IPS DF 6.9 (cell line): ENCODE results near the gene BEND7.

ENCODE experiments used
- DNase-seq: peaks from one replicate; pipeline ENCODE4 v3.0.0-alpha.2; 2013; ENCODE audit warnings: low read depth, low spot score
- H3K27ac ChIP-seq: one replicate; pipeline ENCODE4 v1.5.1; 2013; ENCODE audit warnings: low read length, control low read depth
- H3K27me3 ChIP-seq: 2 replicates; pipeline ENCODE4 v1.6.1; 2013; ENCODE audit warnings: mild to moderate bottlenecking, low read length; ENCODE audit not compliant: control insufficient read depth, insufficient read depth
- H3K36me3 ChIP-seq: 2 replicates; pipeline ENCODE4 v1.6.1; 2013; ENCODE audit warnings: low read length; ENCODE audit not compliant: control insufficient read depth, insufficient read depth
- H3K4me1 ChIP-seq: 2 replicates; pipeline ENCODE4 v1.6.1; 2013; ENCODE audit warnings: low read length; ENCODE audit not compliant: control insufficient read depth, insufficient read depth
- H3K4me3 ChIP-seq: 2 replicates; pipeline ENCODE4 v1.5.1; 2013; ENCODE audit warnings: mild to moderate bottlenecking, low read length
- H3K9me3 ChIP-seq: 2 replicates; pipeline ENCODE4 v1.6.1; 2013; ENCODE audit warnings: low read length, inconsistent platforms; ENCODE audit not compliant: control insufficient read depth, insufficient read depth
- WGBS: extraction: QIAGEN DNeasy Blood & Tissue Kit; methylation state at CpG from one replicate; pipeline ENCODE4 v1.1.7; 2013; ENCODE audit warnings: mixed read lengths, missing lambda C conversion rate; ENCODE audit not compliant: insufficient read length, insufficient coverage; 5-methylcytosine and 5-hydroxymethylcytosine counted together

BEND7 gene

GRCh38 chr10:13521026-13521425 lies 7.8 kb downstream of the BEND7 start:
- Histone ChIP-seq H3K27ac (no peak overlapping the region), H3K4me3 (no peak overlapping the region), H3K36me3 (no peaks in the 10 kb centered on the region), H3K9me3 (no peaks in the 10 kb centered on the region), H3K4me1 (peaks cover 2% of the 10 kb centered on the region; the same call in 1 of the 2 replicates), H3K27me3 (no peaks in the 10 kb centered on the region; the same call in 1 of the 2 replicates)
- DNase-seq = no peak
- no CpG with 5 or more reads among the region's 7 CpGs for WGBS

GRCh38 chr10:13520194-13520593 lies 8.6 kb downstream of the BEND7 start:
- H3K36me3 ChIP-seq = no peaks in the 10 kb centered on the region
- H3K27ac ChIP-seq = no peak overlapping the region
- no CpG with 5 or more reads among the region's 8 CpGs for WGBS
- no peak for DNase-seq
- H3K9me3 ChIP-seq = no peaks in the 10 kb centered on the region
- H3K27me3 ChIP-seq = no peaks in the 10 kb centered on the region; the same call in 1 of the 2 replicates
- H3K4me1 ChIP-seq = peaks cover 2% of the 10 kb centered on the region; the same call in 1 of the 2 replicates
- H3K4me3 ChIP-seq = no peak overlapping the region

GRCh38 chr10:13518076-13518692 lies 10.6 kb downstream of the BEND7 start:
- Histone ChIP-seq H3K27me3 (no peaks in the 10 kb centered on the region), H3K27ac (no peak overlapping the region), H3K4me3 (no peak overlapping the region), H3K36me3 (no peaks in the 10 kb centered on the region), H3K9me3 (no peaks in the 10 kb centered on the region), H3K4me1 (peaks cover 2% of the 10 kb centered on the region; the same call in 1 of the 2 replicates)
- no CpG with 5 or more reads among the region's 8 CpGs for WGBS
- DNase-seq = no peak

- Histone ChIP-seq H3K27ac (no peak overlapping the region), H3K4me1 (peaks cover 2% of the 10 kb centered on the region; the same call in 1 of the 2 replicates), H3K36me3 (no peaks in the 10 kb centered on the region), H3K9me3 (no peaks in the 10 kb centered on the region), H3K27me3 (no peaks in the 10 kb centered on the region), H3K4me3 (no peak overlapping the region)
- DNase-seq = no peak
- WGBS = no CpG with 5 or more reads among the region's 10 CpGs
Measured at GRCh38 chr10:13517675-13518074, 11.1 kb downstream of the BEND7 start.

- WGBS = no CpG with 5 or more reads among the region's 13 CpGs
Measured at GRCh38 chr10:13516176-13516575, 12.6 kb downstream of the BEND7 start.

GRCh38 chr10:13515467-13515866 lies 13.3 kb downstream of the BEND7 start:
- Histone ChIP-seq H3K4me1 (peaks cover 2% of the 10 kb centered on the region; the same call in 1 of the 2 replicates), H3K27me3 (no peaks in the 10 kb centered on the region), H3K9me3 (no peaks in the 10 kb centered on the region), H3K4me3 (no peak overlapping the region), H3K27ac (no peak overlapping the region), H3K36me3 (no peaks in the 10 kb centered on the region)
- DNase-seq = no peak
- no CpG with 5 or more reads among the region's 5 CpGs for WGBS

More at GRCh38 chr10:13516176-13516575, 12.6 kb downstream of the BEND7 start:
- Histone ChIP-seq H3K4me1 (peaks cover 2% of the 10 kb centered on the region; the same call in 1 of the 2 replicates), H3K4me3 (no peak overlapping the region), H3K27me3 (no peaks in the 10 kb centered on the region), H3K36me3 (no peaks in the 10 kb centered on the region), H3K9me3 (no peaks in the 10 kb centered on the region), H3K27ac (no peak overlapping the region)
- DNase-seq = no peak

GRCh38 chr10:13514296-13514695 lies 14.5 kb downstream of the BEND7 start:
- no peak overlapping the region for H3K4me3 ChIP-seq
- H3K4me1 ChIP-seq = no peaks in the 10 kb centered on the region
- no peaks in the 10 kb centered on the region for H3K27me3 ChIP-seq
- no peak for DNase-seq
- no peaks in the 10 kb centered on the region for H3K9me3 ChIP-seq
- no peaks in the 10 kb centered on the region for H3K36me3 ChIP-seq
- H3K27ac ChIP-seq = no peak overlapping the region
- no CpG with 5 or more reads among the region's 14 CpGs for WGBS

- no peak for DNase-seq
- Histone ChIP-seq H3K27me3 (no peaks in the 10 kb centered on the region), H3K9me3 (no peaks in the 10 kb centered on the region), H3K4me1 (no peaks in the 10 kb centered on the region), H3K27ac (no peak overlapping the region), H3K36me3 (no peaks in the 10 kb centered on the region), H3K4me3 (no peak overlapping the region)
- WGBS = no CpG with 5 or more reads among the region's 2 CpGs
Measured at GRCh38 chr10:13512564-13512963, 16.2 kb downstream of the BEND7 start.

- WGBS = no CpG with 5 or more reads among the region's 5 CpGs
- Histone ChIP-seq H3K4me1 (no peaks in the 10 kb centered on the region), H3K27ac (no peak overlapping the region), H3K36me3 (no peaks in the 10 kb centered on the region), H3K9me3 (no peaks in the 10 kb centered on the region), H3K4me3 (no peak overlapping the region), H3K27me3 (no peaks in the 10 kb centered on the region)
- no peak for DNase-seq
Measured at GRCh38 chr10:13511409-13511808, 17.4 kb downstream of the BEND7 start.

GRCh38 chr10:13505052-13505680 lies 23.6 kb downstream of the BEND7 start:
- Histone ChIP-seq H3K9me3 (no peaks in the 10 kb centered on the region), H3K27me3 (no peaks in the 10 kb centered on the region), H3K27ac (no peak overlapping the region), H3K36me3 (no peaks in the 10 kb centered on the region), H3K4me3 (no peak overlapping the region), H3K4me1 (no peaks in the 10 kb centered on the region)
- no CpG with 5 or more reads among the region's 12 CpGs for WGBS
- no peak for DNase-seq
